Muscle layer of colon (tissue), 2 donors: Measurements from ENCODE around the gene GOLGA6L25.
"Not testable (repeated sequence)": the region's sequence is repeated elsewhere in the genome, so short reads cannot be mapped to it uniquely, and the experiment has no call there.

ENCODE experiments used
- H3K27ac ChIP-seq: one replicate; pipeline ENCODE4 v1.7.0; 2013; ENCODE audit warnings: low read depth, mild to moderate bottlenecking, low read length, moderate library complexity
- H3K27me3 ChIP-seq, 2 donors: one replicate each; pipeline ENCODE4 v1.7.0; 2013; ENCODE audit warnings: low read length in 2 of 2, mild to moderate bottlenecking in 2 of 2; ENCODE audit not compliant: insufficient read depth in 2 of 2, control insufficient read depth in 1 of 2
- H3K36me3 ChIP-seq: one replicate; pipeline ENCODE4 v1.7.0; 2013; ENCODE audit warnings: mild to moderate bottlenecking, low read length; ENCODE audit not compliant: insufficient read depth
- H3K4me1 ChIP-seq: one replicate; pipeline ENCODE4 v1.7.0; 2013; ENCODE audit warnings: mild to moderate bottlenecking, low read length; ENCODE audit not compliant: insufficient read depth
- H3K4me3 ChIP-seq, 2 donors: one replicate each; pipeline ENCODE4 v1.7.0; 2013; ENCODE audit warnings: low read length in 2 of 2, low read depth in 1 of 2, mild to moderate bottlenecking in 1 of 2, moderate library complexity in 1 of 2
- H3K9ac ChIP-seq: one replicate; pipeline ENCODE4 v1.7.0; 2013; ENCODE audit warnings: low read length
- H3K9me3 ChIP-seq: one replicate; pipeline ENCODE4 v1.7.0; 2013; ENCODE audit warnings: mild to moderate bottlenecking, low read length
- donor health status: abdominal sarcoma.
- donor health status: Adenocarcinoma of cecum.

Gene GOLGA6L25

GRCh38 chr15:28602152-28602551, 48.8 kb downstream of the GOLGA6L25 start:
- H3K9ac ChIP-seq, H3K36me3 ChIP-seq, H3K27me3 ChIP-seq, H3K4me3 ChIP-seq, H3K9me3 ChIP-seq, H3K4me1 ChIP-seq, H3K27ac ChIP-seq: not testable (repeated sequence)
